Superior temporal gyrus (tissue), 1 donor: ENCODE measurements around the gene ZNF805.
"Not testable (repeated sequence)": the region's sequence is repeated elsewhere in the genome, so short reads cannot be mapped to it uniquely, and the experiment has no call there.

ENCODE experiments used
- DNase-seq: peaks from one replicate; pipeline ENCODE4 v3.0.0-alpha.2; 2016; ENCODE audit errors: extremely low spot score

The ZNF805 gene

GRCh38 chr19:57269515-57270250 lies 29.3 kb downstream of the ZNF805 start:
- DNase-seq: no peak

GRCh38 chr19:57271280-57271679 lies 30.8 kb downstream of the ZNF805 start:
- DNase-seq: no peak

- DNase-seq: no peak
Observed at GRCh38 chr19:57273014-57273413, 32.6 kb downstream of the ZNF805 start.

GRCh38 chr19:57276430-57276829 lies 36.0 kb downstream of the ZNF805 start:
- no peak for DNase-seq

DNA sequence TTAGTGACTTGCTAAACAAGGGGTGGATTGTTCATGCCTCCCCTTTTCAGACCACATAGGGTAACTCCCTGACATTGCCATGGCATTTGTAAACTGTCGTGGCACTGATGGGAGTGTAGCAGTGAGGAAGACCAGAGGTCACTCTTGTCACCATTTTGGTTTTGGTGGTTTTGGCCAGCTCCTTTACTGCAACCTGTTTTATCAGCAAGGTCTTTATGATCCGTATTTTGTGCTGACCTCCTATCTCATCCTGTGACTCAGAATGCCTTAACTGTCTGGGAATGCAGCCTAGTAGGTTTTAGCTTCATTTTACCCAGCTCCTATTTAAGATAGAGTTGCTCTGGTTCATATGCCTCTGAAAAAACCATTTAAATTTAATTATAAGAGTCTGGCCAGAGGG lies 38.0 kb downstream of the ZNF805 start:
- not testable (repeated sequence) for DNase-seq

DNA sequence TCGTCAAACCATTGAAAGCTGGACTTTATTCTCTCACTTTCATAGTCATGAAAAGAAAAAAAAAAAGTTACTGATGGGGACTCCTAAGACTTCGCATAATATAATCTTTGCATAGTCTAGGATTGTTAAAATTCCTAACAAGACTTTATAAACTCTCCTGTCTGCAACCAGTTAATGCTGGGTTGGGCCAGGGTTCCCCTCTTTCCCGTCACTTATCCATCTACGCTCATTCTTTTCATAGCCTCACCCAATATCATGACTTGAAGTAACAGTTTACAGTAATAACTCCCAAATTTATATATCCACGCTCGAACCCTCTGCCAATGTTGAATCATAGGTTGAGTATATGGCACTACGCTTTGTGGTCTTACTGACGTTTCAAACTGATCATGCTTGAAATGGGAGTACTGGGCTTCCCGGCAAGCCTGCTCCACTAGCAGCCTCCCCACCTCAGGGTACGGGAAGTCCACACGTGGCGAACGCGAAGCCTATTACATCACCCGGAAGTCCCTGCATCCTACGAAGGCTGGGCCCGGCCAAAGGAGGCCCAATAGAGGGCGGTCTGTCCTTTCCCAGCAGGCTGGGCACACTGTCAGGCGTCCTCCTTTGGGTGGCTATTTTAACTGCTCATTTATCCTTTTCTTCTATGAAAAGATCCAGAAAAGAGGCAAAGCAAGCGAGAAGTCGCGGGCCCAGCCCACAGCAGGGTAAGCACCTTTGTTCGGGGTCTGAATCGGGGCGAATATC lies 39.2 kb downstream of the ZNF805 start:
- peak; percentile 94 for DNase-seq

- DNase-seq: peak; percentile 98
Observed at GRCh38 chr19:57280165-57280961, 39.9 kb downstream of the ZNF805 start, which contains the start of gene ZNF460. Gene ZNF460, plus strand, starts transcription at chr19:57280485. Its CDS starts 322 bp downstream, at chr19:57280807.

GRCh38 chr19:57280962-57281400 lies 40.5 kb downstream of the ZNF805 start:
- DNase-seq: no peak

- no peak for DNase-seq
Observed at GRCh38 chr19:57282011-57282643, 41.7 kb downstream of the ZNF805 start.

GRCh38 chr19:57288373-57288772 lies 47.9 kb downstream of the ZNF805 start:
- no peak for DNase-seq

DNA sequence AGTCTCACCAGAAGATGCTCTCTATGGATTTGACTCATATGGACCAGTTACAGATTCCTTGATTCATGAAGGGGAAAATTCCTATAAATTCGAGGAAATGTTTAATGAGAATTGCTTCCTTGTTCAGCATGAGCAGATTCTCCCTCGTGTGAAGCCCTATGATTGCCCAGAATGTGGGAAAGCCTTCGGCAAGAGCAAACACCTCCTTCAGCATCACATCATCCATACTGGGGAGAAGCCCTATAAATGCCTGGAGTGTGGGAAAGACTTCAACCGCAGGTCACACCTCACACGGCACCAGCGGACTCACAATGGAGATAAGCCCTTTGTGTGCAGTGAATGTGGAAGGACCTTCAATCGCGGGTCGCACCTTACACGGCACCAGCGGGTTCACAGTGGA lies 50.5 kb downstream of the ZNF805 start:
- no peak for DNase-seq

- no peak for DNase-seq
Observed at GRCh38 chr19:57292547-57292946, 52.1 kb downstream of the ZNF805 start.

- no peak for DNase-seq
Observed at GRCh38 chr19:57293719-57294118, 53.3 kb downstream of the ZNF805 start.

GRCh38 chr19:57302020-57302465 lies 61.6 kb downstream of the ZNF805 start:
- DNase-seq: no peak

DNA sequence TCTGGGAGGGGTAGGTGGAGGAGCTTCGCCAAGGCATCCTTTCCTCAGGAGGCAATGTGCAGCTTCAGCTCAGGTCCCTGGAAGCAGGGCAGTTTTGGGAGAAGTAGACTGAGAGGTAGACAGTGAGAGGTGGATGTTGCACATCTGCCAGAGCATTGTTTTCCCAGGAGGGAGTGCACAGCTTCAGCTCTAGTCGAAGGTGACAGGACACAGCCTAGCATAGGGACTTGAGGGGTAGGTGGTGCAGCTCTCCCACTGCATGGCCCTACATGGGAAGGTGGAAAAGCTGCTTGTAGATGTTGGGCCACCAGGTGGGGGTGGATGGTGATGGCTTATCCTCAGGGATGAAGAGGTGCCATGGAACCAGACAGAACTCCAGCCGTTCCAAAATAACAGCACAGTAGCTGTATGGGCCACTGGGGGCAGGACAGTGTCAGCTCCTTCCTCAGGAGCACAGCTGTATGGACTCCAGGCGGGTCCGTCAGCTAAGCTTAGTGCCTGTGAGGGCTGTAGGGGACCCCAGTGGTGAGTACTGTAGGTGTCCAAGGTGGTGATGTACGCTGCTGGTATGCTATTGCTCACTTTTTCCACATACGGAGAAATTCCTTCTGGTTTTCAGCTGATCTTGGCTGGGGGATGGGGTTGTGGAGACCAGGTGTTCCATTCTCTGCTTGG lies 62.4 kb downstream of the ZNF805 start:
- DNase-seq: no peak
